Adipose tissue (tissue), 3 donors: ENCODE data around the gene WDR64. TPM values are rescaled to one million over a fixed set of nuclear protein-coding genes. Genes with fewer than 3 reads are reported as not detected.

Experiments
- H3K27ac ChIP-seq: one replicate; pipeline ENCODE4 v1.5.1; 2013; ENCODE audit warnings: low read depth, low read length
- WGBS, 3 donors: extraction: QIAGEN DNeasy Blood & Tissue Kit; methylation state at CpG; one replicate each; pipeline ENCODE4 v1.1.7; 2013; 5-methylcytosine and 5-hydroxymethylcytosine counted together
- polyA plus RNA-seq, 3 donors: library from polyadenylated mRNA; stranded (reverse); fragments of 200-250 nt; gene quantifications; one replicate each; pipeline ENCODE4 v1.2.3, GENCODE V29; 2013
- donor health status: healthy with polysubstance abuse.
- donor health status: Bipolar disorder and iron deficiency.
- donor health status: healthy.

WDR64 gene
- polyA plus RNA-seq, 3 donors: not detected

- no peak overlapping the region for H3K27ac ChIP-seq
Measured at GRCh38 chr1:241630005-241630404, 22.1 kb upstream of the WDR64 start.

- WGBS, 3 donors: 89 to 98% (median 95%) methylated on average over 1 of the region's 1 CpG
- H3K27ac ChIP-seq: no peak overlapping the region
Measured at GRCh38 chr1:241630476-241630875, 21.6 kb upstream of the WDR64 start.

- 93 to 98% (median 95%) methylated on average over 2 of the region's 2 CpGs for WGBS, 3 donors
- no peak overlapping the region for H3K27ac ChIP-seq
Measured at GRCh38 chr1:241630899-241631298, 21.2 kb upstream of the WDR64 start.

GRCh38 chr1:241631674-241632073, 20.4 kb upstream of the WDR64 start:
- 50 to 92% (median 89%) methylated on average over 5 of the region's 5 CpGs for WGBS, 3 donors
- H3K27ac ChIP-seq: no peak overlapping the region

GRCh38 chr1:241632987-241633386, 19.1 kb upstream of the WDR64 start:
- H3K27ac ChIP-seq: no peak overlapping the region
- 92 to 95% (median 92%) methylated on average over 3 of the region's 3 CpGs for WGBS, 3 donors

- 86 to 90% (median 88%) methylated on average over 4 of the region's 4 CpGs for WGBS, 3 donors
- no peak overlapping the region for H3K27ac ChIP-seq
Measured at GRCh38 chr1:241635556-241636152, 16.4 kb upstream of the WDR64 start.

- 78 to 92% (median 81%) methylated on average over 1 of the region's 1 CpG for WGBS, 3 donors
- H3K27ac ChIP-seq: no peak overlapping the region
Measured at GRCh38 chr1:241636291-241636690, 15.8 kb upstream of the WDR64 start.

- no peak overlapping the region for H3K27ac ChIP-seq
Measured at GRCh38 chr1:241637046-241637590, 15.0 kb upstream of the WDR64 start.

GRCh38 chr1:241637604-241638003, 14.5 kb upstream of the WDR64 start:
- H3K27ac ChIP-seq: no peak overlapping the region
- 73 to 84% (median 77%) methylated on average over 4 of the region's 4 CpGs for WGBS, 3 donors

GRCh38 chr1:241638099-241638682, 13.9 kb upstream of the WDR64 start:
- 64 to 89% (median 84%) methylated on average over 5 of the region's 5 CpGs for WGBS, 3 donors
- H3K27ac ChIP-seq: no peak overlapping the region

- WGBS, 3 donors: 10 to 16% (median 12%) methylated on average over 11 of the region's 11 CpGs
- no peak overlapping the region for H3K27ac ChIP-seq
Measured at GRCh38 chr1:241638909-241639622, 13.0 kb upstream of the WDR64 start.

- WGBS, 3 donors: 0 to 1% (median 0%) methylated on average over 25 to 42 of the region's 42 CpGs
- H3K27ac ChIP-seq: no peak overlapping the region
Measured at GRCh38 chr1:241639623-241640148, 12.4 kb upstream of the WDR64 start.

- WGBS, 3 donors: 5% methylated on average over 45 to 80 of the region's 81 CpGs
- no peak within 1 kb of the TSS for H3K27ac ChIP-seq
Measured at GRCh38 chr1:241640149-241640866, 11.8 kb upstream of the WDR64 start, which contains the start of the genes CHML and OPN3. Gene CHML, minus strand, starts transcription at chr1:241640369. Its CDS starts 4,603 bp downstream, at chr1:241635766. Gene OPN3, minus strand, starts transcription at chr1:241640369. Its CDS starts 115 bp downstream, at chr1:241640254.

- 79 to 87% (median 85%) methylated on average over 9 of the region's 9 CpGs for WGBS, 3 donors
Measured at GRCh38 chr1:241640867-241641622, 11.0 kb upstream of the WDR64 start.

GRCh38 chr1:241641773-241642592, 10.1 kb upstream of the WDR64 start:
- WGBS, 3 donors: 63 to 77% (median 76%) methylated on average over 12 of the region's 12 CpGs
- H3K27ac ChIP-seq: no peak overlapping the region

More at GRCh38 chr1:241640867-241641622, 11.0 kb upstream of the WDR64 start:
- no peak overlapping the region for H3K27ac ChIP-seq

GRCh38 chr1:241642593-241642944, 9.5 kb upstream of the WDR64 start:
- 90 to 97% (median 95%) methylated on average over 1 of the region's 1 CpG for WGBS, 3 donors
- H3K27ac ChIP-seq: no peak overlapping the region

GRCh38 chr1:241644259-241644658, 7.8 kb upstream of the WDR64 start:
- 95 to 100% (median 98%) methylated on average over 2 of the region's 2 CpGs for WGBS, 3 donors
- H3K27ac ChIP-seq: no peak overlapping the region
